ENCODE data around the gene COG5. TPM values are rescaled to one million over a fixed set of nuclear protein-coding genes. Genes with fewer than 3 reads are reported as not detected.

Gene COG5
- total RNA-seq, 1 experiment from 2014 or later: 62.3 TPM

- DNase-seq (ENCODE audit: low read depth): no peak
Measured at GRCh38 chr7:107332488-107333269, 231.0 kb downstream of the COG5 start.

DNA sequence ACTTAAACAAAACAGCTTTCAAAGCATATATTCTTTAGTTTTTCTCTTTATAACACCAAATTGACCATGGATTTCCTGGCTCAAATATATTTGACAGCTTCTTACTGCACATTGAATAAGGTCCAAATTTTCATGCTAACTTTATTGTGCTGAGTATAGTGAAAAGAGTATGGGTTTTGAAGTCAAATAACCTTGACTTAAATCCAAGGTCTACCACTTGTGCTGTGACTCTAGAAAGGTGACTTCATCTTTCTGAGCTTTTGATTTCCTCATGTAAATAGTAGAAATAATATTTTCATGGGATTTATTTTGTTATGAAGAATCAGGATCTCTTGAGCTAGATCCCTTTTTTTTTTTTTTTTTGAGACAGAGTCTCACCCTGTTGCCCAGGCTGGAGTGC lies 233.2 kb downstream of the COG5 start:
- DNase-seq (ENCODE audit: low read depth): no peak

DNA sequence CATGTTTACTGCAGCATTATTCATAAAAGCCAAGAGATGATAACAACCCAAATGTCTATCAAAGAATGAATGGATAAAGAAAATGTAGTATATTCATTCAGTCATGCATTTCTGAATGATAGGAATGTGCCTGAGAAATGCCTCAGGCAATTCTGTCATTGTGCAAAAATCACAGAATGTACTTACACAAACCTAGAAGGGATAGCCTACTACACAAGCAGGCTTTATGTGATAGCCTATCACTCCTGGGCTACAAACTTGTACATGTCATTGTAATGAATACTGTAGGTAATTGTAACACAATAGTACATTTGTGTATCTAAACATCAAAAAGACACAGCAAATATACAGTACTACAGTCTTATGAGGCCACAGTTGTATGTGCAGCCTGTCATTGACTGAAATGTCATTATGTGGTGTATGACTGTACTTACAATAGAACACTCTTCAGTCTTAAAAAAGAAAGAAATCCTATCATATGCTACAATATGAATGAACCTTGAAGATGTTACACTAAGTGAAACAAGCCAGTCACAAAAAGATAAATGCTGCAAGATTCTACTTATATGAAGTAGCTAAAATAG lies 235.6 kb downstream of the COG5 start:
- peak; percentile 85 for DNase-seq (ENCODE audit: low read depth)

DNA sequence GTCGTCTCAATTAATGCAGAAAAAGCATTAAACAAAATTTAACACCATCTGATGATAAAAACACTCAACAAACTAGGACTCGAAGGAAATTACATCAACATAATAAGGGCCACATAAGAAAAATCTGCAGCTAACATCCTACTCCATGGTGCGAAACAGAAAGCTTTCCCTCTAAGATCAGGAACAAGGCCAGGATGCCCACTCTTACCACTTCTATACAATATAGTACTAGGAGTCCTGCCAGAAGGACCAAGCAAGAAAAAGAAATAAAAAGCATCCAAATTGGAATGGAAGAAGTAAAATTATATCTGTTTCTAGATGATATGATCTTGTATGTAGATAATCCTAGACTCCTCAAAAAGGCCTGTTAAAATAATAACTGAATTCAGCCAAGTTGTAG lies 237.7 kb downstream of the COG5 start:
- no peak for DNase-seq (ENCODE audit: low read depth)

- DNase-seq (ENCODE audit: low read depth): no peak
Measured at GRCh38 chr7:107322015-107322414, 241.7 kb downstream of the COG5 start.

DNA sequence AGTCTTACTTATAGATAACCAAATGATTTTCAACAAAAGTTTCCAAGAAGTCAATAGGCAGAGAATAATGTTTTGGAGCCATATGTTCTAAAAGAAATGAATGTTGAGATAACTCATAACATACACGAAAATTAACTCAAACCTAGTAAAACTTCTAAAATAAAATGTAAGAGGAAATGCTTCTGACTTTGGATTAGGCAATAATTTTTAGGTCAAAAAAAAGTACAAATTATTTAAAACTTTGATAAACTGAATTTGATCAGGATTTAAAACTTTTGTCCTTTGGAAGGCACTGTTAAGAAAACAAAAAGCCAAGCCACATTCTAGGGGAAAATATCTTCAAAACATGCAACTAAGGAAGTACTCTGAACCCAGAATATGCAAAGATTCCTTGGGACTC lies 242.1 kb downstream of the COG5 start:
- no peak for DNase-seq (ENCODE audit: low read depth)

- DNase-seq (ENCODE audit: low read depth): no peak
Measured at GRCh38 chr7:107319724-107320228, 243.9 kb downstream of the COG5 start.

DNA sequence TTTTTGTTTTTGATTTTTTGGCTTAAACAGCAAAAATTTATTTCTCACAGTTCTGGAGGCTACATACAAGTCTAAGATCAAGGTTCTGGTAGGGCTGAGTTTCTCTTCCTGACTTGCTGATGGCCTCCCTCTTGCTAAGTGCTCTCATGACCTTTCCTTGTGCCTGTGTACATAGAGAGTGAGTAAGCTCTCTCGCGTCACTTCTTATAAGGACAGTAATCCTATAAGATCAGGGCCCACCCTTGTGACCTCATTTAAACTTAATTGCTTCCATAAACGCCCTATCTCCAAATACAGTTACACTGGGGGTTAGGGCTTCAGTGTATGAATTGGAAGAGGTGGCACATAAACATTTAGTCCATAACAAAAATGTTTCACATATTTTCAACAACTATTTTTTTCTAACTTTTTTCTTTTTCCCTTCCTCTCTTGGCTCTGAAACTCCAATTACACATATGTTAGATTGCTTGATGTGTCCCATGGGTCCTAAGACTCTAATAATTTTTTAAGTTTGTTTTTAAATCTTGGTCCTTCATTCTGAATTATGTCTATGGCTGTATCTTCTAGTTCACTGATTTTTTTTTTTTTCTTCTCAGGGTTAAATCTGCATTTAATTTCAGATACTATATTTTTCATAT lies 245.1 kb downstream of the COG5 start:
- no peak for DNase-seq (ENCODE audit: low read depth)

- DNase-seq (ENCODE audit: low read depth): no peak
Measured at GRCh38 chr7:107315716-107316220, 248.0 kb downstream of the COG5 start.

DNA sequence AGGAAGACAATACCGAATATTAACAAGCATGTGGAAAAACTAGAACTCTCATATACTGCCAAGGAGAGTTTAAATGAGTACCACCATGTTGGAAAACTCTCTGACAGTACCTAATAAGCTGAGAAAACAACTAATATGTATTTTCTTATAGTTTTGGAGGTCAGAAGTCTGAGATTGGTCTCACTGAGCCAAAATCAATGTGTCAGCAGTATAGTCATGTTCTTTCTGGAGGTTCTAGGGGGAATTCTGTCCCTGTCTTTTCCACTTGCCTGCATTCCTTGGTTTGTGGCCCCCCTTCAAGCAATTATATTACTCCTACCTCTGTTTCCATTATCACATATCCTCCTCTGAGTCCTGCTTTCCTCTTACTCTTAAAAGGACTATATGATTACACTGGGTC lies 250.4 kb downstream of the COG5 start:
- DNase-seq (ENCODE audit: low read depth): no peak

- DNase-seq (ENCODE audit: low read depth): peak; percentile 24
Measured at GRCh38 chr7:107312418-107312817, 251.3 kb downstream of the COG5 start.

- no peak for DNase-seq (ENCODE audit: low read depth)
Measured at GRCh38 chr7:107309296-107309695, 254.4 kb downstream of the COG5 start.

- DNase-seq (ENCODE audit: low read depth): no peak
Measured at GRCh38 chr7:107304636-107305035, 259.1 kb downstream of the COG5 start.

DNA sequence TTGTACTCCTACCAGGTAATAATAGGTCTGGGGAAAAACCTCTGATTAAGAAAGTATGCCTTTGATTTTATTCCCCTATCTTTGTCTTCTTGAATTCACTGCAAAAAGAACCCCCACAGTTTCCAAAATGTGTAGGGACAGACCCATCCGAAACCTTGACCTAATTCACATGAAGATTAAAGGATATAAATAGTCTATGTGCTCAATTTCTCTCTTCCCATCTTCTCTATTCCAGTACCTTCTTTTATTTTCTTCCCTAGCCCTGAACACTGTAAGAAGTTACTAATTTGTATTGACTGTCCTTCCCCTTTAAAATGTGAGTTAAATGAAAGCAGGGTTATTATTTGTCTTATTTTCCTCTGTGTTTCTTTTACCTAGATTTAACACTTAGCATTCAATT lies 259.7 kb downstream of the COG5 start:
- no peak for DNase-seq (ENCODE audit: low read depth)

GRCh38 chr7:107302250-107302847 lies 261.4 kb downstream of the COG5 start:
- no peak for DNase-seq (ENCODE audit: low read depth)

GRCh38 chr7:107294182-107294581 lies 269.5 kb downstream of the COG5 start:
- DNase-seq (ENCODE audit: low read depth): no peak

GRCh38 chr7:107292591-107292990 lies 271.1 kb downstream of the COG5 start:
- no peak for DNase-seq (ENCODE audit: low read depth)

DNA sequence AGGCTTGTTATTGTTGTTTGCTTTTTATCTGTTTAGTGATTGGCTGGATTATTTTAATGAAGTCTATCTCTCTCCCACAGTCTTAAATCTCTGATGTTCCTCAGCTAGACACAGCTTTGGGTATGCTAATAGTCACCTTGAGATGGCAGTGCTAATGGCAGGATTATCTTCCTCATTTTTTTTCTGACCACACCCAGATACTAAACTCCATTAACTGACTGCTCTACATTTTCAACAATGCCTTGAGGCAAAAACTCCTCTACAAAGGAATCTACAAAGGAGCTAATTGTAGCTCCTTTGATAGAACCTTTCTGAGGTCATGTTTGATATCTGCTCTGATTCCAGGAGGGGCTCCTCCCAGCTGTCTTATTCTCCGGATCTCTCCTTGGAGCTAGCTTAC lies 272.3 kb downstream of the COG5 start:
- peak; percentile 6 for DNase-seq (ENCODE audit: low read depth)

GRCh38 chr7:107286751-107287621 lies 276.7 kb downstream of the COG5 start:
- DNase-seq (ENCODE audit: low read depth): no peak

GRCh38 chr7:107284911-107285479 lies 278.7 kb downstream of the COG5 start:
- DNase-seq (ENCODE audit: low read depth): no peak

DNA sequence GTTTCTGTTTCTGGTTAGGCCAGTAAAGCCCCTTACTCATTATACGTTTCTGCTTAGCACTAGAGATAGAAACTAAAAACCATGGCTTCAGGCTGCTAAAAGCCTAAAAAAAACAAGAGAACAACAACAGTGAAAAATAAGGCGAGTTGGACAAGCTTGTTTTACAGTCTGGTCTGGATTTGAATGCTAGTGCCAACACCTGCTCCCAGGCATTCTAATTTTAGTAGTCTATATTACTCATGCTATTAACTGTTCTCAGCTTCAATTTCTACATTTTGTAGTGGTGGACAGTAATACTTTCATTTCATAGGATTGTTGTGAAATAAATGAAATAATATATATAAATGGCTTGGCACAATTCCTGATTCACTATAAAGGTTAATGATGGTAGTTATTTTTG lies 286.4 kb downstream of the COG5 start:
- DNase-seq (ENCODE audit: low read depth): no peak
